IPS-18c (cell line): Measurements from ENCODE around the gene MT1F.
A peak's percentile ranks its signal among the peaks of the same experiment; 100 is the strongest.

Source experiments
- H3K4me3 ChIP-seq: 2 replicates; pipeline ENCODE4 v1.7.0; 2013; ENCODE audit warnings: low read depth, mild to moderate bottlenecking, low read length, moderate library complexity; ENCODE audit not compliant: insufficient read depth
- H3K9me3 ChIP-seq: one replicate; pipeline ENCODE4 v1.6.1; 2013; ENCODE audit warnings: mild to moderate bottlenecking, low read length, moderate library complexity; ENCODE audit not compliant: control insufficient read depth, insufficient read depth

The MT1F gene

DNA sequence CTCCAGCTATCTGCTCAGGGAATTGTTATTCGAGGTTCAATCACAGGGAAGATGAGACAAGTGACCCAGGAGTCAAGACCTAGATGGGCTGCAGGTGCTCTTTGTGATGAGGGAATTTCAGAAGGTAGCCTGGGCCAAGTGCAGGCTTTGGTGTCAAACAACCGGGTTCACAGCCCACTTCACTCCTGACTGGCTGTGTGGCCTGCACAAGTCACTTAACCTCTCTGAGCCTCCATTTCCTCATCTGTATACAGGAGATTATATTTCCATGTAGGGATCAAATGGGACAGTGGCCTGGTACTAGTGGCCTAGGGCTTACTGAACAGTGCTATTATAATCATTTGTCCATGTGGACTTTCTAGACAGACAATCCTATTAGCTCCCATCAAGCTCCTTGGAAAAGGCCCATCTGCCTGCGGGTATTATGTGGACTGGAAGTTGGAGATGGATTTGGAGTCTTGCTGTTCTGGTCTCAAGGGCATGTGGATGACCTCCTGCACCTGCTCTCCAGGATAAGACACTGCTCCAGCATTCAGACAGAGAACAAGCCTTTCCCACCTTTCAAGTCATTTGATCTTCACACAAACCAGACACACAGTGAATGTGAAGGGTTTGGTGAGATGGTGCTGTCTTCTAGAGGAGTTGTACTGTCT is 21.4 kb downstream of the MT1F start:
- no peak overlapping the region for H3K4me3 ChIP-seq
- H3K9me3 ChIP-seq, result no peaks in the 10 kb centered on the region

DNA sequence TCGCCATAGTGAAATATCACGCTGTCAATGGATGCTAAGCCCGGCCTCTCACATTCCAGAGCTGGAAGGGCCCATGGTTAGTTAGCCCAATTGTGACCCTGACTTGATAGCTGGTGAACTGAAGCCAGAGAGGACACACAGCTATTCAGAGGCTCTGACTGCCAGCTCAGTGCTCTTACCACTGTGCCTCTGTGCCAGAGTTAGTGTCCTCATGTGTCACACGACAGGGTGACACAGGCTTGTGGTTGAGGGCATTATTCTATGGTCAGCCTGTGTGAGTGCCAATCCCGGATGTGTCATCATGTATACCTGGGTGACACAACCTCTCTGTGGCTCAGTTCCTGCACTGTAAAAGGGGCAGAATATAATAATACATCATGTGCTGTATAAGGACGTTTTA is 22.1 kb downstream of the MT1F start:
- Histone ChIP-seq H3K4me3 (no peak overlapping the region), H3K9me3 (no peaks in the 10 kb centered on the region)

DNA sequence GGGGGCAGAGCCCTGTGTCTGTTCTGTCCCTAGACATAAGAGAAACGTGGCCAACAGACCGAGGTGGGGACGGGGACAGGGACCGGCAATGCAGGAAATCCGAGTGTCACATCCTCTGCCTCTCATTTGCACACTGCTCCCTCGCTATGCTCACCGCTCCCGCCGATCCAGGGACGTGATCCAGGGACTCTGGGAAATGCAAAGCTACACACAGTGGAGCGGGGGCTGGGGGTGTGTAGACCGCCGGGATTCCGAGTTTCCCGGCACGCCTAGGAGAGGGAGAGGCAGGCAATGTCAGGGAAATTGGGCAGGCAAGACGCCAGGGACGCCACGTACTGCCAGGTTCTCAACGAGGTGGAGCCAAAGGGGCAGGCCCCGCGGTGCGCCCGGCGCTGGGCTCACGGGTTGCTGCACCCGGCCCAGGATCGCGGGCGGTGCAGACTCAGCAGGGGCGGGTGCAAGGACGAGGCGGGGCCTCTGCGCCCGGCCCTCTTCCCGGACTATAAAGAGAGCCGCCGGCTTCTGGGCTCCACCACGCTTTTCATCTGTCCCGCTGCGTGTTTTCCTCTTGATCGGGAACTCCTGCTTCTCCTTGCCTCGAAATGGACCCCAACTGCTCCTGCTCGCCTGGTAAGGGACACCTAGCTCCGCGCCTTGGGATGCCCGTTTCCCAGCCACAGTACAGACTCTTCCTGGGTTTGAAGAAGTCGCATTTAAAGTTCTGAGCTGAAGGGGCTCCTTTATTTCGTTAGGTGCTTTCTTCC is 24.4 kb downstream of the MT1F start, which contains the start of gene MT1X:
TSS of gene MT1X (plus strand) at position 532 of the 764 bp plus-strand sequence. CDS start at position 603, 71 bp downstream.
- no peaks in the 10 kb centered on the region for H3K9me3 ChIP-seq
- H3K4me3 ChIP-seq, result peak within 1 kb of the TSS; percentile 63

DNA sequence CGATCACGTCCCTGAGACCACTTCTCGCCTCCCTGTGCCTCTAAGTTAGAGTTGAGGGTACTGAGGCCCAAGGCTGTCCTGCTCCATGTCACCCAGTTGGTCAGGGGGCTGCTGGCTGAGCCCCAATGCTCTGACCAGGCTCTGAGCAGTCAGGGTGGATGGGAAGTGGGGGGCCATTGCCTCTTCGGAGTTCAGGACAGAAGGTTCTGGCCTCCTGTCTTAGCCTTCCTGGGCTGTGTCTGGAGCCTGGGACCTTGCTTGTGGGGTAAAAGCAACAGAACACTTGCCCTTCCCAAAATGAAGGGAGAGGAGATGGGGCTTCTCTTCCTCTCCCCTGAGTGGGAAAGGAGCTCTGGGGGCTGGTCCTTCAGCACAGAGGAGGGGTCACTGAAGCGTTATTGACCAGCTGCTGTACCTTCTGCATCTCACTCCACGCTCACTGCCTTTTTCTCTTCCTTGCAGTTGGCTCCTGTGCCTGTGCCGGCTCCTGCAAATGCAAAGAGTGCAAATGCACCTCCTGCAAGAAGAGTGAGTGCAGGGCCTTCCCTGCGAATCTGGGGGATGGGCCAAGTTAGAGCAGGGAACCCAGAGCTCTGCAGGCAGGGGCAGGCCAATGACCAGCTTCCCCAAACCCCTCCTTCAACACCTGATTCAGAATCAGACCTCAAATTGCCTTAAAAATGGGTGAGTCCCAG is 25.1 kb downstream of the MT1F start:
- Histone ChIP-seq H3K4me3 (peak overlapping the region; percentile 63), H3K9me3 (no peaks in the 10 kb centered on the region)

DNA sequence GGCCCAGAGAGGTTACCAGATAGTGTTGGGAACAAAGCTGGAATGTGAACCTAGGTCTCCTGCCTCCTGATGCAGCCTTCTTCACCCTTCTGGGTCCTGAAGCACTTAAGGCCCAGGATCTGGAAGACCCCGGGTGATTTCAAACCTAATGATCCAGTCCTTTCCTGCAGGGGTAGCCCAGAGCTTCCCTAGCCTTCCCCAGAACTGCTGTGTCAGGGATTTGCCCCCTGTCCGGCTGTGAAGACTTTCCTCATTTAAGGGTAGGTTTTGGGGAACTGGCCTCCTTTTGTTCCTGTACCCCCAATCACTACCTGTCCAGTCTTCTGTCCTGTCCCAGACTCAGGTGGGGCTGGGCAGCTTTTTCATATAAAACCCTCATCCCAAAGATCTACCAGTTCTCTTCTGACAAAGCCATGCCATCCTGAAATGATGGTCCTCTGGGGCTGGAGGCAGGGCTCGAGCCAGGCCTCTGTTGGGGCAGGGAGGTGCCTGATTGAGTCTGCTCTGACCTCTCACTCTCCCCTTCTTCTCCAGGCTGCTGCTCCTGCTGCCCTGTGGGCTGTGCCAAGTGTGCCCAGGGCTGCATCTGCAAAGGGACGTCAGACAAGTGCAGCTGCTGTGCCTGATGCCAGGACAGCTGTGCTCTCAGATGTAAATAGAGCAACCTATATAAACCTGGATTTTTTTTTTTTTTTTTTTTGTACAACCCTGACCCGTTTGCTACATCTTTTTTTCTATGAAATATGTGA is 25.8 kb downstream of the MT1F start:
- peak overlapping the region; percentile 63; the same call in 1 of the 2 replicates for H3K4me3 ChIP-seq
- no peaks in the 10 kb centered on the region for H3K9me3 ChIP-seq

DNA sequence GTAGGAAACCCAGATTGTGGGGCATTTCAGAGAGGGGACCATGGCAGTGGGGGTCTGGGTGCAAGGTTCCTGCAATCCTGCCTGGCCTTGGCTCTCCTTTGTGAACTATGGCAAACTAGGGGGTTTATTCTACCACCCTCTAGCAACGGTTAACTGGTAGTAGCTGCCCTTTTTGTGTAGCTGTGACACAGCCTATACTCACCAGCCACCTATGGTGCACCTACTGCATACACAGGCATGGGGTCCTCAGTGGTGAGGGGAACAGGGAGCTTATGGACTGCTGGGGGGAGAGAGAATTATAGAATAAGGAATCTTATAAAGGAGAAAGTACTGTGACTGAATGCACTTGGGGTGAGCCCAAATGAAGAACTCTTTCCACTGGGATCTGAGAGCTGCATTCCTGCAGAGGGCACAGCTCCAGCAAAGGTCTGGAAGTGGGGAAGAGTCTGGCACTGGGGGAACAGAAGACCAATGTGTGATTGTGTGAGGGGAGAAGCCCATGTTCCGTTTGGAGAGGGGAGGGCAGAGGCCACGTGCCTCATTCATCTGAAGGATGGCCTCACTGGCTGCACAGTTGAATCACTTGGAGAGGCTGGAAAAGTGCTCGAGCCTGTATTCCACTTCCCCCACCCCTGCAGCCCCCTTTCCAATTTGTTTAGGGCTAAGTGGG is 26.6 kb downstream of the MT1F start:
- no peaks in the 10 kb centered on the region for H3K9me3 ChIP-seq
- no peak overlapping the region for H3K4me3 ChIP-seq

DNA sequence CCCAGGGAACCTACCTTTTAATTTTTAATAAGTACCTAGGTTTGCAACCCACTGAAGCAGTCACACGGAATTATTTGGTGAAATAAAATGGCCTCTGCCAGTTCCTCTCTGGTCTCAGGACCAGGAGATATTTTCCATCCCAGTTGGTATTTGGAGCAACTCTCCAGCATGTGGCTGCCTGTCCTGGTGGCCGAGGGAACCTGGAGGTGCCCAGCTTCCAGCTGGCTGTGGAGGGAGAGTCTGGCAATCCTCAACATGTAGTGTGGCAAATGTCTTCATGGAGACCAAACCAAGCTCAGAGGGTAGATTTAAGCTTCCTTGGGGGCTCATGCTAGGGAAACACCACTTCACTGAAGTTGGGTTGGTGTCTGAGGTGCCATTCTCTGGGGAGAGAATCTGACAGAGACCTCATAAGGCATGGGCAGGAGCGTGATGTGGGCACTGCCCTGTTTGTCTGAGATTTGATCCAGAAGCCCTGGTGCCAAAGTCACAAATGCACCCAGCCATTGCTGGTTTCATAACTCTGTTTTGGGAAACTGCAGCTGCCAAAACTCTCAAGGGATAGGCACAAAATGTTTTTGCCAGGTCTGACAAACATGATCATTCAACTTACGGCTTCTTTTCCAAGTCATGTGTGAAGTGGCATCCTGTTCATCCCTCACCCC is 27.3 kb downstream of the MT1F start:
- no peak overlapping the region for H3K4me3 ChIP-seq
- no peaks in the 10 kb centered on the region for H3K9me3 ChIP-seq

DNA sequence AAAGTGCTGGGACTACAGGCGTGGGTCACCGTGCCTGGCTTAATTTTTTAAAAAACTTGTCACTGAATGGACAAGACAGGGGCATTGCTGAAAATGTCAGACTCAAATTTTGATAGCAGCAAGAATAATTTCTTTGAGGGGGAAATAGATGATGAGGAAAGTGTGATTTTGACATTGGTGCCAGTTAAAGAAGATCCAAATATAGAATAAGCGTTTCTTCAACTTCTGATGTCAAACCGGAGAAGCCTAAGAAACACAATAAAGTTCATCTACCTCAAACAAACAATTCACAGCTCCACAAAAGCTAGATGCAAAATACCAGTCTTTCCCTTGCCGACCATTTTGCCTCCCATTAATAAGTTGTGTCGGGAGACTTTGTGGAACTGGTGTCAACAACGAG is 29.0 kb downstream of the MT1F start:
- H3K9me3 ChIP-seq, result no peaks in the 10 kb centered on the region
- no peak overlapping the region for H3K4me3 ChIP-seq

DNA sequence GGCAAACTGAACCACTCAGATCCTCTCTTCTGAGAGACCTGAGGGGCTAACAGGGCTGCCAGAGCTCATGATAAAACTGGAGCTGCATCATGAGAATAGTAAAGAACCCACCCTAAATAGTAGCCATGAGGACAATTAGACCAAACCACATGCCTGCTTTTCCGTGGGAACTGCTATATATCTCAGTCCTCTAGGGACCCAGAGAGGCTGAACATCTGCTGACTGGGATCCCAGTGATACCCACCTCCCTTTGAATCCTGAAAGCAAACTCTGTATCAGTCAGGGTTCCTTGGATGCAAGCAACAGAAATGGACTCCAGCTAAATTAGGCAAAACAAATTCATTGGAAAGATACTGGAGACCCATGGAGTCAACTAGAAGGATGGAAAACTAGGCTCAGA is 31.0 kb downstream of the MT1F start:
- H3K9me3 ChIP-seq, result no peaks in the 10 kb centered on the region
- H3K4me3 ChIP-seq, result no peak overlapping the region

DNA sequence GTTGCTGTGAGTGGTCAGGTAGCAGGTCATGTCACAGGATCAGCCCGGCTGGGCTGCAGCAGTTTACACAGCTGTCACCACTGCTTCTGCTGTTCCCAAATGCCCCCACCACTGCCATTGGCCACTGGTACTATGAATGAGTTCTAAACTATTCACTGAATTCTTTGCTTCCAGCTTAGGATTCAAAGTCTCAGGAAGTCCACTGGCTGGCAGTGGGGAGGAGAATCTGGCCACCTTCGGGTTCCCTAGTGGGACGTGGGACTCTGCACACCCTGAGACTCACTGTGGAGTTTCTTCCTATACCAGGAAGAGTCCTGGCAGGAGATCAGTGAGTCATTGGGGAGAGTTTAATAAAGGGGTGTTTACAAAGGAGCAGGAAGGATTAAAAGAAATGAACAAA is 31.4 kb downstream of the MT1F start:
- H3K4me3 ChIP-seq, result no peak overlapping the region
- H3K9me3 ChIP-seq, result no peaks in the 10 kb centered on the region

DNA sequence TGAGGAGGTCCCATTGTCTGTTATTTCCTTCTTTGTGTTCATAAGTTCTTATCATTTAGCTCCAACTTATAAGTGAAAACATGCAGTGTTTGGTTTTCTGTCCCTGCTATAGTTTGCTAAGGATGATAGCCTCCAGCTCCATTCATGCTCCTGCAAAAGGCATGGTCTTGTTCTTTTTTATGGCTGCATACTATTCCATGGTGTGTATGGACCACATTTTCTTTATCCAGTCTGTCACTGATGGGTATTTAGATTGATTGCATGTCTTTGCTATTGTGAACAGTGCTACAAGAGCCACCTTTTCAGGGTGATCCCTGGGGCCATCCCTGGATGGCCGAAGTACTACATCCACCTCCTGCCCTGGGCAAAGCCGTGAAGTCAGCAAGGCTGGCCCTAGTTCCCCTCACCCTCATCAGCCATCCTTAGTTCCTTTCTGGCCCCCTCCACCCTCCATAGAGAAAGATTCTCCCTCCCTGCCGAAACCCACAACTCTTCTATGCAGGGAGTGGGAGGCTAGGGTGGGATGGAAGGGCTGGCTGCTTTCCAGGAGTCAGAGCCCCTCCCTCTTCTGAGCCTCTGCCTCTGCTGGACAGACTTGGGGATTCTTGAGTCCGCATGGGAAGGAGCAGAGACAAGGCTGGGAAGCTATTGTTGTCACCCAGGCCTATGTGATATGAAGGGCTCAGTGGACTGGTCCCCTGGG is 32.8 kb downstream of the MT1F start:
- Histone ChIP-seq H3K9me3 (no peaks in the 10 kb centered on the region), H3K4me3 (no peak overlapping the region)

DNA sequence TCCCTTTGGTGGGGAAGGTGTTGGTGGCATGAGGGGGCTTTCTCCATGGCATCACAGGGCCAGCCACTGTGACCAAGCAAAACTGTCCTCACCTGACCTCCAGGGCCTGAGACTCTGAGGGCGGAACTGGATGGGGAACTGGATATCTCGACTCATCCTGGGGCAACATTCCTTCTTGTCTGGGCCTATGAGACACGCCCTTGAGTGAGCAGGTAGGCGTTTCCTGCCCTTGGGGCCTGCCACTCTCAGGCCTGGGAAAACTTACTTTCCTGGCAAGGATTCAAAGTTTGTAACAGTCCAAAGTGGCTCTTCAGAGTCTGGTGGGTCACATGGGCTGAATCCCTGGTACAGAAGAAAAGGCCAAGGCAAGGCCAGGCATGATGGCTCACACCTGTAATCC is 34.1 kb downstream of the MT1F start:
- no peaks in the 10 kb centered on the region for H3K9me3 ChIP-seq
- no peak overlapping the region for H3K4me3 ChIP-seq

DNA sequence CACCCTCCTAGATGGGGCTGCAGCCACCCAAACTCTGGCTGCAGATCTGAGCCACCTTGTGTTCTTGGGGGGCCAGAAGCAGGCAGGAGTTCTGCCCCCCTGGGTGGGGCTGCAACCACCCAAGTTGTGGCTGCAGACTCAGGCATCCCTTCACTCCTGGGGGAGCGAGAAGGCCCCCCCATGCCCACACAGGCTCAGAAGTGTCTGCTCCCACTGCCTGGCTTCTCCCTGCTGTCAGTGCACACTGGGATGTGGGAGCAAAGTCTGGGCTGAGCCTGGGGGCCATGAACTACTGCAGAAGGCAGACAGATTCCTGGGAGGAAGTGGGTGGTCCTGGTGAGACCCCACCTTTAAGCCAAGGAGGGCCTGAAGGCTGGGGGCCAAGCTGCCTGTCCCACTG is 37.5 kb downstream of the MT1F start:
- Histone ChIP-seq H3K9me3 (no peaks in the 10 kb centered on the region), H3K4me3 (no peak overlapping the region)

DNA sequence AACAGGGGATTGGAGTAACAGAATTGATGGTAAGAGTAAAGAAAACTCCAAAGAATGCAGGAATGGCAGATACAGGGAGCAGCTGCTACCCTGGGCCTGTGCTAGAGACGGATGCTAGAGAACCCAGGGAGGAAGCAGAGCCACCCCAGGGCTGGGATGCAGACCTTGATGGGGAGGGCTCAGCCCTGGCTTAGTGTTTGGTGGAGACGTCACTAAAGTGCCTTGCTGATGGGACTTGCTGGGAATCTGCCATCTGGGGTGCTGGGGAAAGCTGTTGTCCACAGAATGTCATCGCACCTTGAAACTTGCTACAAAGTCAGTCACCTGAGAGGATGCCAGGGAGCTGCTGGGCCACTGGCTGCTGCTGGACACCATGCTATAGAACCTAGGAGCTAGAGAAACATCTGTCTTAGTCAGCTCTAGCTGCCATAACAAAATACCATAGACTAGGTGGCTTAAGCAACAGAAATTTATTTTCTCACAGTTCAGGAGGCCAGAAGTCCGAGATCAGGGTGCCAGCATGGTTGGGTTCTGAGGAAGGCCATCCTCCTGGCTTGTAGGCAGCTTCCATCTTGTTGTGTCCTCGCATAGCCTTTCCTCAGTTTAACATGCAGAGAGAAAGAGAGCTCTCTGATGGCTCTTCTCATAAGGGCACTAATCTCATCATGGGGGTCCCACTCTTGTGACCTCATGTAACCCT is 39.8 kb downstream of the MT1F start:
- H3K9me3 ChIP-seq, result no peaks in the 10 kb centered on the region

DNA sequence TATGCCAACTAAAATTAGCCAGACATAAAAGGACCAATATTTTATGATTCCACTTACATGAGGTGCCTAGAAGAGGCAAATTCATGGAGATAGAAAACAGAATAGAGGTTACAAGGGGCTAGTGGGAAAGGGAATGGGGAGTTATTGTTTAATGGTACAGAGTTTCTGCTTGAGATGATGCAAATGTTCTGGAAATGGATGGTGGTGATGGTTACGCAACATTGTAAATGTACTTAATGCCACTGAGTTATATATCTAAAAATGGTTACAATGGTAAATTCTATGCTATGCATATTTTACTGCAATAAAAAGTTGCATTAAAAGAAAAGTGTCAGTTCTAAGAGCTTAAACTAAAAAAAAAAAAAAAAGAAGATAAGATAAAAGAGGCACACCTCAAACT is 42.4 kb downstream of the MT1F start:
- H3K9me3 ChIP-seq, result no peaks in the 10 kb centered on the region
- no peak overlapping the region for H3K4me3 ChIP-seq

More for the DNA sequence above, 39.8 kb downstream of the MT1F start:
- H3K4me3 ChIP-seq, result no peak overlapping the region
